Measurements from ENCODE around the gene DNAH11.
A peak's percentile ranks its signal among the peaks of the same experiment; 100 is the strongest.
"Not testable (repeated sequence)": the region's sequence is repeated elsewhere in the genome, so short reads cannot be mapped to it uniquely, and the experiment has no call there.

DNAH11 gene

DNA sequence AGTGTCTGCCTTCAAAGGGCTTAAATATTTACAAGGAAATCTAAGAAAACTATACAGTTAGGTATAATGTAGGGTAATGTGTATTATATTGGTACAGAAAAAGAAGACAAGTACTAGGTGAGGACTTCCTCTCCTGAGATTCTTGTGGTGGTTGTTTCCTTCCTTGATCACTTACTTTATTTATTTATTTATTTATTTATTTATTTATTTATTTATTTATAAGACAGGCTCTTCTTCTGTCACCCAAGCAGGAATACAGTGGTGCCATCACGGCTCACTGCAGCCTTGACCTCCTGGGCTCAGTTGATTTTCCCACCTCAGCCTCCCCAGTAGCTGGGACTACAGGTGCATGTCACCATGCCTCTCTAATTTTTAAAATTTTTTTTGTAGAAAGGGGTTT, 18.2 kb upstream of the DNAH11 start:
- Histone ChIP-seq H4K12ac (ENCODE audit: low read depth, low read length) (no peak overlapping the region), H2BK5ac (ENCODE audit: low read depth, low read length, poor library complexity) (no peak overlapping the region), H3K4me2 (ENCODE audit: low read length) (no peak overlapping the region), H3K9me3 (ENCODE audit: insufficient read depth, low read depth, low read length) (peaks cover 5% of the 10 kb centered on the region), H2AFZ (ENCODE audit: insufficient read depth, low read length, poor library complexity) (no peak overlapping the region), H3K18ac (ENCODE audit: low read length) (no peak overlapping the region), H2BK12ac (ENCODE audit: low read length) (no peak overlapping the region), H3K4me1 (ENCODE audit: control insufficient read depth in 1 of 2, insufficient read depth in 2 of 2, low read length in 2 of 2) (no peaks in the 10 kb centered on the region), H2AK5ac (ENCODE audit: low read length) (no peak overlapping the region), H3K27me3 (ENCODE audit: insufficient read depth, low read length) (no peaks in the 10 kb centered on the region), H3K79me2 (ENCODE audit: control insufficient read depth, insufficient read depth, low read length, poor library complexity) (no peaks in the 10 kb centered on the region), H3K79me1 (ENCODE audit: low read length) (no peaks in the 10 kb centered on the region), H2BK120ac (ENCODE audit: insufficient read depth, low read length, poor library complexity) (no peak overlapping the region), H3K23ac (ENCODE audit: low read length) (no peak overlapping the region), H3K14ac (ENCODE audit: low read length) (no peak overlapping the region), H3K27ac (ENCODE audit: low read depth, low read length) (no peak overlapping the region), H3K36me3 (ENCODE audit: control insufficient read depth in 1 of 2, insufficient read depth in 2 of 2, low read length in 2 of 2) (no peaks in the 10 kb centered on the region), H4K91ac (ENCODE audit: low read depth, low read length) (no peak overlapping the region), H3K4ac (ENCODE audit: low read depth, low read length) (no peak overlapping the region), H3K4me3 (ENCODE audit: low read depth, low read length) (no peak overlapping the region), H4K8ac (ENCODE audit: low read depth, low read length) (no peak overlapping the region), H3K9ac (ENCODE audit: low read length) (no peak overlapping the region)
- WGBS (ENCODE audit: extremely low coverage, insufficient coverage, insufficient read length) = no CpG with 5 or more reads among the region's 1 CpG
- no peak for DNase-seq

DNA sequence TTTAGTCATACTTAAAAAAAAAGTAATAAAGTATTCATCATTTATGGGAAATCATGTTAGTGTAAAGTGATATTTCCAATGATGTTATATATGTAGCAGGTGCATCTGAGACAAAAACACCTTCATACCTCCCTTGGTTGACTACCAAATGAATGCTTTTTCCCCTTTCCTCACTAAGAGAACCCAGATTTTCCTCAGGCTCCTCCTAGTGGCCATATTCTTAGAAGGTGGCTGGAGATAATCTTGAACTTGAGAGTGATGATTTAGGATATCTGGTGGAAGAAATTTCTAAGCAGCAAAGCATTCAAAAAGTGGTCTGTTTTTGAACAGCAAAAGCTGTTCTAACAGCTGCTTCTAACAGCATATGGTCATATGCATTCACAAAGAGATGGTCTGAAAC, 16.8 kb upstream of the DNAH11 start:
- no peak overlapping the region for H2AFZ ChIP-seq (ENCODE audit: insufficient read depth, low read length, poor library complexity)
- H3K79me1 ChIP-seq (ENCODE audit: low read length) = no peaks in the 10 kb centered on the region
- no peak overlapping the region for H3K14ac ChIP-seq (ENCODE audit: low read length)
- no peak overlapping the region for H4K91ac ChIP-seq (ENCODE audit: low read depth, low read length)
- H3K4me3 ChIP-seq (ENCODE audit: low read depth, low read length) = no peak overlapping the region
- peak in 1 of 2 donors; percentile 37 for DNase-seq
- no peaks in the 10 kb centered on the region for H3K27me3 ChIP-seq (ENCODE audit: insufficient read depth, low read length)
- no peak overlapping the region for H2AK5ac ChIP-seq (ENCODE audit: low read length)
- H3K27ac ChIP-seq (ENCODE audit: low read depth, low read length) = no peak overlapping the region
- H3K79me2 ChIP-seq (ENCODE audit: control insufficient read depth, insufficient read depth, low read length, poor library complexity) = no peaks in the 10 kb centered on the region
- H4K8ac ChIP-seq (ENCODE audit: low read depth, low read length) = no peak overlapping the region
- H3K23ac ChIP-seq (ENCODE audit: low read length) = no peak overlapping the region
- H3K9me3 ChIP-seq (ENCODE audit: insufficient read depth, low read depth, low read length) = peaks cover 5% of the 10 kb centered on the region
- H3K4ac ChIP-seq (ENCODE audit: low read depth, low read length) = no peak overlapping the region
- no peak overlapping the region for H2BK120ac ChIP-seq (ENCODE audit: insufficient read depth, low read length, poor library complexity)
- no peak overlapping the region for H4K12ac ChIP-seq (ENCODE audit: low read depth, low read length)
- no peak overlapping the region for H3K18ac ChIP-seq (ENCODE audit: low read length)
- no peaks in the 10 kb centered on the region for H3K4me1 ChIP-seq (ENCODE audit: control insufficient read depth in 1 of 2, insufficient read depth in 2 of 2, low read length in 2 of 2)
- no peak overlapping the region for H2BK12ac ChIP-seq (ENCODE audit: low read length)
- H3K4me2 ChIP-seq (ENCODE audit: low read length) = no peak overlapping the region
- H3K36me3 ChIP-seq (ENCODE audit: control insufficient read depth in 1 of 2, insufficient read depth in 2 of 2, low read length in 2 of 2) = no peaks in the 10 kb centered on the region
- no peak overlapping the region for H3K9ac ChIP-seq (ENCODE audit: low read length)
- no peak overlapping the region for H2BK5ac ChIP-seq (ENCODE audit: low read depth, low read length, poor library complexity)

DNA sequence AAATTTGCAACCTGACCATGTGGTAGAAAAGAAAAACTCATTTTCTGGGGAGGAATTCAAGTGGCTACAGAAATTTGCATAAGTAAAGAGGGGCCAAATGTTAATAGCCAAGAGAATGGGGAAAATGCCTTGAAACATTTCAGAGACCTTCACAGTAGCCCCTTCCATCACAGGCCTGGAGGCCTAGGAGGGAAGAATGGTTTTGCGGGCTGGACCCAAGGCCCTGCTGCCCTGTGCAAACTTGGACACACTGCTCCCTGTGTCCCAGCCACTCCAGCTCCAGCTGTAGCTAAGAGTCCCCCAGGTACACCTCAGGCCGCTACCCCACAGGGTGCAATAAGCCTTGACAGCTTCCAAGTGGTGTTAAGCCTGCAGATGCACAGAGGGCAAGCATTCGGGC, 16.4 kb upstream of the DNAH11 start:
- Histone ChIP-seq H3K27ac (ENCODE audit: low read depth, low read length) (no peak overlapping the region), H3K79me1 (ENCODE audit: low read length) (no peaks in the 10 kb centered on the region), H2AFZ (ENCODE audit: insufficient read depth, low read length, poor library complexity) (no peak overlapping the region), H2AK5ac (ENCODE audit: low read length) (no peak overlapping the region), H3K9me3 (ENCODE audit: insufficient read depth, low read depth, low read length) (peaks cover 5% of the 10 kb centered on the region), H3K4me1 (ENCODE audit: control insufficient read depth in 1 of 2, insufficient read depth in 2 of 2, low read length in 2 of 2) (no peaks in the 10 kb centered on the region), H3K4me3 (ENCODE audit: low read depth, low read length) (no peak overlapping the region), H3K79me2 (ENCODE audit: control insufficient read depth, insufficient read depth, low read length, poor library complexity) (no peaks in the 10 kb centered on the region), H3K27me3 (ENCODE audit: insufficient read depth, low read length) (no peaks in the 10 kb centered on the region), H3K9ac (ENCODE audit: low read length) (no peak overlapping the region), H3K23ac (ENCODE audit: low read length) (no peak overlapping the region), H3K4ac (ENCODE audit: low read depth, low read length) (no peak overlapping the region), H4K91ac (ENCODE audit: low read depth, low read length) (no peak overlapping the region), H3K4me2 (ENCODE audit: low read length) (no peak overlapping the region), H2BK5ac (ENCODE audit: low read depth, low read length, poor library complexity) (no peak overlapping the region), H3K18ac (ENCODE audit: low read length) (no peak overlapping the region), H2BK12ac (ENCODE audit: low read length) (no peak overlapping the region), H3K14ac (ENCODE audit: low read length) (no peak overlapping the region), H2BK120ac (ENCODE audit: insufficient read depth, low read length, poor library complexity) (no peak overlapping the region), H4K8ac (ENCODE audit: low read depth, low read length) (no peak overlapping the region), H4K12ac (ENCODE audit: low read depth, low read length) (no peak overlapping the region), H3K36me3 (ENCODE audit: control insufficient read depth in 1 of 2, insufficient read depth in 2 of 2, low read length in 2 of 2) (no peaks in the 10 kb centered on the region)
- WGBS (ENCODE audit: extremely low coverage, insufficient coverage, insufficient read length) = no CpG with 5 or more reads among the region's 3 CpGs
- no peak for DNase-seq

DNA sequence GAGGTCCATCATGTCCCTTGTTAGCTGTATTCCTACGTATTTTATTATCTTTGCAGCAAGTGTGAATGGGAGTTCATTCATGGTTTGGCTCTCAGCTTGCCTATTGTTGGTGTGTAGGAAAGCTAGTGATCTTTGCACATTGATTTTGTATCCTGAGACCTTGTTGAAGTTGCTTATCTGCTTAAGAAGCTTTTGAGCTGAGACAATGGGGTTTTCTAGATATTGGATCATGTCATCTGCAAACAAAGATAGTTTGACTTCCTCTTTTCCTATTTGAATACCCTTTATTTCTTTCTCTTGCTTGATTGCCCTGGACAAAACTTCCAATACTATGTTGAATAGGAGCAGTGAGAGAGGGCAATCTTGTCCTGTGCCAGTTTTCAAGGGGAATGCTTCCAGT, 10.4 kb upstream of the DNAH11 start:
- H4K12ac ChIP-seq (ENCODE audit: low read depth, low read length); H2BK12ac ChIP-seq (ENCODE audit: low read length); H3K27me3 ChIP-seq (ENCODE audit: insufficient read depth, low read length); H3K9ac ChIP-seq (ENCODE audit: low read length); DNase-seq; H3K9me3 ChIP-seq (ENCODE audit: insufficient read depth, low read depth, low read length); H3K79me2 ChIP-seq (ENCODE audit: control insufficient read depth, insufficient read depth, low read length, poor library complexity); H3K14ac ChIP-seq (ENCODE audit: low read length); H3K36me3 ChIP-seq (ENCODE audit: control insufficient read depth in 1 of 2, insufficient read depth in 2 of 2, low read length in 2 of 2); H3K27ac ChIP-seq (ENCODE audit: low read depth, low read length); H3K18ac ChIP-seq (ENCODE audit: low read length); H2BK5ac ChIP-seq (ENCODE audit: low read depth, low read length, poor library complexity); H2AFZ ChIP-seq (ENCODE audit: insufficient read depth, low read length, poor library complexity); H3K23ac ChIP-seq (ENCODE audit: low read length); H2AK5ac ChIP-seq (ENCODE audit: low read length); H3K79me1 ChIP-seq (ENCODE audit: low read length); H4K8ac ChIP-seq (ENCODE audit: low read depth, low read length); H2BK120ac ChIP-seq (ENCODE audit: insufficient read depth, low read length, poor library complexity); H4K91ac ChIP-seq (ENCODE audit: low read depth, low read length); H3K4me1 ChIP-seq (ENCODE audit: control insufficient read depth in 1 of 2, insufficient read depth in 2 of 2, low read length in 2 of 2); H3K4me3 ChIP-seq (ENCODE audit: low read depth, low read length); H3K4ac ChIP-seq (ENCODE audit: low read depth, low read length); H3K4me2 ChIP-seq (ENCODE audit: low read length): not testable (repeated sequence)
- WGBS (ENCODE audit: extremely low coverage, insufficient coverage, insufficient read length) = no CpG with 5 or more reads among the region's 1 CpG

GRCh38 chr7:21533646-21534045, 9.2 kb upstream of the DNAH11 start:
- not testable (repeated sequence) for H3K4me2 ChIP-seq (ENCODE audit: low read length); H3K9ac ChIP-seq (ENCODE audit: low read length); H3K4me1 ChIP-seq (ENCODE audit: control insufficient read depth in 1 of 2, insufficient read depth in 2 of 2, low read length in 2 of 2); H3K36me3 ChIP-seq (ENCODE audit: control insufficient read depth in 1 of 2, insufficient read depth in 2 of 2, low read length in 2 of 2); H3K27ac ChIP-seq (ENCODE audit: low read depth, low read length); H4K8ac ChIP-seq (ENCODE audit: low read depth, low read length); H3K14ac ChIP-seq (ENCODE audit: low read length); H3K4me3 ChIP-seq (ENCODE audit: low read depth, low read length); H2BK5ac ChIP-seq (ENCODE audit: low read depth, low read length, poor library complexity); H2AK5ac ChIP-seq (ENCODE audit: low read length); H3K27me3 ChIP-seq (ENCODE audit: insufficient read depth, low read length); H3K18ac ChIP-seq (ENCODE audit: low read length); H4K12ac ChIP-seq (ENCODE audit: low read depth, low read length); H3K79me1 ChIP-seq (ENCODE audit: low read length); H3K9me3 ChIP-seq (ENCODE audit: insufficient read depth, low read depth, low read length); DNase-seq; H2AFZ ChIP-seq (ENCODE audit: insufficient read depth, low read length, poor library complexity); H2BK12ac ChIP-seq (ENCODE audit: low read length); H3K79me2 ChIP-seq (ENCODE audit: control insufficient read depth, insufficient read depth, low read length, poor library complexity); H2BK120ac ChIP-seq (ENCODE audit: insufficient read depth, low read length, poor library complexity); H3K4ac ChIP-seq (ENCODE audit: low read depth, low read length); H4K91ac ChIP-seq (ENCODE audit: low read depth, low read length); H3K23ac ChIP-seq (ENCODE audit: low read length)

Data from trophoblast cell (in vitro differentiated cells and primary cell).